AG08395 (cell line): ENCODE data around the gene SEMA3C.

Experiments
- DNase-seq: peaks from one replicate; pipeline ENCODE4 v3.0.0; 2012; ENCODE audit warnings: mixed read lengths, low spot score

SEMA3C gene

DNA sequence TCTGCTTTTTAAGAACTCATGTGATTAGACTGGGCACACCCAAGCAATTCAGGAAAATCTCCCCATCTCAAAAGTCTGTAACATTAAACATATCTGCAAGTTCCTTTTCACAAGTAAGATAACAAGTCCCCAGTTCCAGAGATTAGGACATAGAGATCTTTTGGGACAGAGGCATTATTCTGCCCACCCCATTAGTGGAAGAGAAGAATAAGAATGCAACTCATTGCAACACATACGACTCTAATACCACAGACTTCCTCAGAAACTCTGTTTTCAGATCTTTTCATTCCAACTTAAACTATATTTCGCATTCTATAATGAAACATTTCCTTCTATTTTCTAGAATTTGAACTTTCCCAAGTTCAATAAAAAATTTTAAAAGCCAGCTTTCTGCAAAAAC, 137.7 kb downstream of the SEMA3C start:
- no peak for DNase-seq

GRCh38 chr7:80779456-80779855, 139.4 kb downstream of the SEMA3C start:
- no peak for DNase-seq

DNA sequence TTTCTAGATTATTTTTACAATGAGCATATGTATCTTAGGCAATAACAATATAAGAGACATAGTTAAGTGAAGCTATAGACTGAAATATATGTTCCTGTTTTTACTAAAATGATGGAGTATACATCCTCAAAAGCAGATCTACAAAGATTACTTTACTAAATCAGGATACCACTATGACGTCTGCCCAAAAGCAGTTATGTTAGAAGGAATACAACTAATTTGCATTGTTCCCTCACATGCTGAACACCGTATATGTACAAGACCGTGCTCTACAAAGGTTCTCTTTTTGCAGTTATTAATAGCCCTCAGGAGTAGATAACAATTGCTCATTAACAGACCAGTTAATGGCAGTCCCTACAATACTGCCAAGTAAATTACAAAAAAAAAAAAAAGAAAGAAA, 143.0 kb downstream of the SEMA3C start:
- no peak for DNase-seq

GRCh38 chr7:80775482-80775881, 143.4 kb downstream of the SEMA3C start:
- DNase-seq = no peak

- DNase-seq = no peak
These were observed 144.0 kb downstream of the SEMA3C start for GRCh38 chr7:80774843-80775242.

- DNase-seq = no peak
These were observed 144.9 kb downstream of the SEMA3C start for GRCh38 chr7:80773787-80774508.

GRCh38 chr7:80772347-80772993, 146.4 kb downstream of the SEMA3C start:
- DNase-seq = no peak

DNA sequence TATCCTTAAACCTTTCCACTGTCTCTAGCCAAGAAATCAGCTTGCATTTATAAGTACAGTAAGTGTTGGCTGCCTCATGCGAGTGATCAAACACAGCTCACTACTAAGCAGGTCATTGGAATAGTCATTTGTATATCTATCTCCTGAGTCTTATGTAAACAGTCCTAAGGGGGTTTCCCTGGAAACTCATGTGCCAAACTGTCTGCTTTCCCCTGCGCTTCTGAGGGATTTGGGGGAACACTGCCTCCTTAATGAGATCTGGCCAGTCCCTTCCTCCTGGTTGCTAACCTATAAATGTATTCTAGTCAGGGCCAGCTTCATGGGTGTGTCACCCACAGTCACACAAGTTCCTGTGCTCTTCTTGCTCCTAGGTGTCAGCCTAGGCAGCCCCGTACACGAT, 147.3 kb downstream of the SEMA3C start:
- DNase-seq = no peak

DNA sequence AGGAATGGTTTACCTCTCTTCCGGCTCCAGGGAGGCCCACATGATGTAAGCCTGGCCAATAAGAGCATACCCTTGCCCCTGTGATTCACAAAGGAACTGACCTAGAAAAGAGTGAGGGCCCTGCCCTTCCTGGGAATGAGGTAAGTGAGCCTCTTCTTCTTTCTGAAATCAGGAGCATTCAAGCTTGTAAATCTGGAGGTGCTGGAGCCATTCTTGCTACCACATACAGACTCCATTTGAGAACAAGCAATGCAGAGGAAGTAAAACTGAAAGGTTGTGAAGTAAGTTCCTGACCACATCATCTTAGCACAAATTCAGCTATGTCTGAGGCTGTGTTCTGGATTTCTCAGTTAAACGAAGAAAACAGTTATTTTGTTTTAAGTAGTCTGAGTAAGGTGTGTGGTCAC, 148.2 kb downstream of the SEMA3C start:
- DNase-seq = no peak

GRCh38 chr7:80770061-80770460, 148.8 kb downstream of the SEMA3C start:
- DNase-seq = no peak

- no peak for DNase-seq
These were observed 150.1 kb downstream of the SEMA3C start for GRCh38 chr7:80768756-80769155.

GRCh38 chr7:80767654-80768053, 151.2 kb downstream of the SEMA3C start:
- no peak for DNase-seq

- DNase-seq = no peak
These were observed 152.1 kb downstream of the SEMA3C start for GRCh38 chr7:80766724-80767123.

- no peak for DNase-seq
These were observed 154.7 kb downstream of the SEMA3C start for GRCh38 chr7:80764132-80764531.

- DNase-seq = no peak
These were observed 155.1 kb downstream of the SEMA3C start for GRCh38 chr7:80763704-80764103.

GRCh38 chr7:80763289-80763688, 155.6 kb downstream of the SEMA3C start:
- DNase-seq = no peak

DNA sequence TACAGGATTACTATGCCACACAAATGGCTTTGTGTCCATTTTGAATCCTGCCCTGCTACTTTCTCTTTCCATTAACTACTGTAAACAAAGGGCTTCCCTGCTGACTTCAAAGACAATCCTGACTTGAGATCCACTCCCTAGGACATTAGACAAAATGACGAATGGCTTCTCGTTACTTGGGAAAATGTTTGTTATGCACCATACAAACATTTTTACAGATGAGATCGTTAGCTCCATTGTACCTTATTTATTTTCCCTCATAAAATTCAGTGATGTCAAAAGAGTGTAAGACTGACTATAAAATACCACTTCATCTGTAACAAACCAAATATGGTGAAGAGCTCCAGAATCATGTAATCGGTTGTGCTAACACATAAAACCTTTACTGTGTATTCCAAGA, 158.6 kb downstream of the SEMA3C start:
- no peak for DNase-seq

DNA sequence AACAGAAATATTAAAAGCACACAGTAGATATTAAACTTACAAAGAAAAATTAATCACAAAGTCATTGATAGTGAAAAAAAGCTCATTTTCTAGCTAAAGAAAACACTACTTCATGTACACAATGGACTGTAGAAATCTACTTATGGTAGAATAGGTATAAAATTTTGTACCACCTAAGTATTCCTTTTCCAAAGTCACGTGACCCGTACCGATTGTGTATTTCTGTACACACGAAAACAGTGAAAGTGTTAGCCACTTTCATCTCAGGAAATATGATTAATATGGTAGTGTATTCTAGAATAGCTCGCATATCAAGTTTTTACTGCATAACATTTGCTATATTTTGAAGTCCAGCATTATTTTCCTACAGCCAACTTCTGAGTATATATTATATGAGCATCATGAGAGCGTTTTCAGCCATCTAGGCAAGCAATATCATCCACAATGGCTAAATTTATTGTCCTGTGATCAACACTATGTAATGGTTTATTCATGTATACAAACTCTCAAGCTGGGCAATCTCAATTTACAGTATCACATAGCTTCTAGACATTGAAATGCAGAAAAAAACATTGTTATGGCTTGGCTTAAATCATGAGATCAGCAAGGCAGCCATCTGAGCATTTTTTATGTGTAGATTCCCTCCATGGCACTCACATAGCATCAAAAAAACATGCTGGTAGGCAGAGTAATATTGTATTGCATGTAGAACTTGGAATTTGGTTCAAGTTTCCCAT, 165.7 kb downstream of the SEMA3C start:
- no peak for DNase-seq

- DNase-seq = no peak
These were observed 169.6 kb downstream of the SEMA3C start for GRCh38 chr7:80749270-80749669.

- no peak for DNase-seq
These were observed 170.3 kb downstream of the SEMA3C start for GRCh38 chr7:80748363-80749042.

DNA sequence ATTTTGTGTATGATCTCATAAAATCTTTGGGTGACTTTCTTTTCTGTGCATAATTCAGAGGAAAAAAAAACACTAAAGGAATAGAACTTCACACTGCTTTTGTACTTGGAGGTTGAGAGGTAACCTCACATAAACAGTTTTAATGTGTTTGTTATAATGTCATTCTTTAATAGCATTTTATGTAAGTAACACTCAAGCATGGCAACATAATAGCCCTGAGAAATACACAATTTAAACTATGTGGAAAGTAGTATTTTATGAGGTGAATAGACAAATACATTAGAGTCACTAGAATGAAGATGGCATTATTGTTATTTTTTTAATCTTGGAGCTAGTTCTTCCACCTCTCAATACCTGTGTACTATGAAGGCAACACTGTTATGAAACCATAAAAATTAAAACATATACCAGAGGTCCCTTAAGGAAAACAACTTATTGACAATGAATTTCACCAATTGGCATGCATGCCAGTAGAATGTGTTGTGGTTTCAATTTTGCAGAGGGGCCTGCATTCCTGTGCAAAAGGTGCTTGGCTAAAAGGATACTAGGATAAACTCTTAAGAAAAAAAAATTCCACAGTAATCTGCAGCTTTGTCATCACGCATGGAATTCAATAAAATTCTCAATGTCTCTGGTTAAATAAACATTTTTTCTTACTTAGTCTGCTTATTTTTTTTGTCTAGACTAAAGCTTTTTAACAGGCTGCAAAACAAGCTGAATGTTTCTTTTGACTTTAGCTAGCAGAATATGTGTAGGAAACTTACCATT, 177.9 kb downstream of the SEMA3C start:
- DNase-seq = peak; percentile 30
